H9 (cell line): ENCODE measurements around the gene ATP8B4. TPM values are rescaled to one million over a fixed set of nuclear protein-coding genes. Genes with fewer than 3 reads are reported as not detected.

Experiments
- DNase-seq: peaks from one replicate; pipeline ENCODE4 v3.0.0-alpha.2; 2017
- H2AFZ ChIP-seq: one replicate; pipeline ENCODE4 v1.6.1; 2013; ENCODE audit warnings: mild to moderate bottlenecking, low read length, control low read depth, moderate library complexity
- H2AK5ac ChIP-seq: 2 replicates; pipeline ENCODE4 v1.6.1; 2013; ENCODE audit warnings: low read length, control low read depth, mixed read lengths; ENCODE audit not compliant: insufficient read length
- H2BK120ac ChIP-seq: one replicate; pipeline ENCODE4 v1.6.1; 2013; ENCODE audit warnings: low read depth, mild to moderate bottlenecking, low read length, control low read depth, inconsistent platforms; ENCODE audit not compliant: poor library complexity, severe bottlenecking
- H2BK12ac ChIP-seq: 2 replicates; pipeline ENCODE4 v1.6.1; 2013; ENCODE audit warnings: low read length, control low read depth, mixed read lengths, low read depth; ENCODE audit not compliant: insufficient read length
- H2BK15ac ChIP-seq: 2 replicates; pipeline ENCODE4 v1.6.1; 2013; ENCODE audit warnings: low read depth, low read length, control low read depth
- H2BK20ac ChIP-seq: one replicate; pipeline ENCODE4 v1.6.1; 2013; ENCODE audit warnings: low read depth, mild to moderate bottlenecking, low read length, control low read depth, inconsistent platforms; ENCODE audit not compliant: poor library complexity, severe bottlenecking
- H2BK5ac ChIP-seq: 2 replicates; pipeline ENCODE4 v1.6.1; 2013; ENCODE audit warnings: low read length, control low read depth, mixed read lengths; ENCODE audit not compliant: insufficient read length
- H3K14ac ChIP-seq: 2 replicates; pipeline ENCODE4 v1.6.1; 2013; ENCODE audit warnings: low read length, control low read depth; ENCODE audit not compliant: insufficient read depth
- H3K18ac ChIP-seq: 2 replicates; pipeline ENCODE4 v1.6.1; 2013; ENCODE audit warnings: low read depth, mild to moderate bottlenecking, mixed read lengths, low read length, control low read depth; ENCODE audit not compliant: insufficient read length
- H3K23ac ChIP-seq: 2 replicates; pipeline ENCODE4 v1.6.1; 2013; ENCODE audit warnings: low read length, control low read depth, mixed read lengths, low read depth; ENCODE audit not compliant: insufficient read length
- H3K23me2 ChIP-seq: 2 replicates; pipeline ENCODE4 v1.6.1; 2013; ENCODE audit warnings: low read depth, mild to moderate bottlenecking, mixed read lengths, low read length, control low read depth; ENCODE audit not compliant: insufficient read length, poor library complexity, severe bottlenecking
- H3K27ac ChIP-seq: 2 replicates; pipeline ENCODE4 v1.5.1; 2013; ENCODE audit warnings: low read length, control low read depth, mixed read lengths, low read depth; ENCODE audit not compliant: insufficient read length
- H3K27me3 ChIP-seq: 2 replicates; pipeline ENCODE4 v1.6.1; 2013; ENCODE audit warnings: low read length, control low read depth, inconsistent platforms; ENCODE audit not compliant: insufficient read depth
- H3K4ac ChIP-seq: 2 replicates; pipeline ENCODE4 v1.6.1; 2013; ENCODE audit warnings: low read depth, mild to moderate bottlenecking, control low read depth, inconsistent platforms, low read length, moderate library complexity
- H3K4me1 ChIP-seq: 2 replicates; pipeline ENCODE4 v1.6.1; 2013; ENCODE audit warnings: low read length, control low read depth, inconsistent platforms; ENCODE audit not compliant: insufficient read depth
- H3K4me2 ChIP-seq: 2 replicates; pipeline ENCODE4 v1.6.1; 2013; ENCODE audit warnings: low read length, control low read depth, mixed read lengths; ENCODE audit not compliant: insufficient read length, insufficient read depth
- H3K56ac ChIP-seq: 2 replicates; pipeline ENCODE4 v1.6.1; 2013; ENCODE audit warnings: low read depth, mild to moderate bottlenecking, mixed read lengths, low read length, control low read depth; ENCODE audit not compliant: insufficient read length
- H3K79me1 ChIP-seq: 2 replicates; pipeline ENCODE4 v1.6.1; 2013; ENCODE audit warnings: low read depth, mild to moderate bottlenecking, moderate library complexity, low read length, control low read depth, inconsistent platforms; ENCODE audit not compliant: insufficient read depth, poor library complexity, severe bottlenecking
- H3K79me2 ChIP-seq: 2 replicates; pipeline ENCODE4 v1.6.1; 2013; ENCODE audit warnings: low read length, control low read depth, inconsistent platforms; ENCODE audit not compliant: insufficient read depth
- H3K9ac ChIP-seq: 2 replicates; pipeline ENCODE4 v1.6.1; 2013; ENCODE audit warnings: low read length, control low read depth, mixed read lengths; ENCODE audit not compliant: insufficient read length; ENCODE audit errors: extremely low read depth
- H3K9me3 ChIP-seq: one replicate; pipeline ENCODE4 v1.6.1; 2013; ENCODE audit warnings: low read depth, low read length, inconsistent platforms; ENCODE audit not compliant: control insufficient read depth
- H3T11ph ChIP-seq: one replicate; pipeline ENCODE4 v1.6.1; 2013; ENCODE audit warnings: mild to moderate bottlenecking, low read length, control low read depth, inconsistent platforms
- H4K20me1 ChIP-seq: one replicate; pipeline ENCODE4 v1.6.1; 2013; ENCODE audit not compliant: control insufficient read depth, insufficient read length, insufficient read depth
- H4K5ac ChIP-seq: 2 replicates; pipeline ENCODE4 v1.6.1; 2013; ENCODE audit warnings: low read depth, mild to moderate bottlenecking, mixed read lengths, low read length, control low read depth; ENCODE audit not compliant: insufficient read length
- H4K8ac ChIP-seq: replicated peaks from 2 replicates; pipeline ENCODE4 v1.6.1; 2013; ENCODE audit warnings: low read length, control low read depth, mixed read lengths, low read depth; ENCODE audit not compliant: insufficient read length
- H4K91ac ChIP-seq: 2 replicates; pipeline ENCODE4 v1.6.1; 2013; ENCODE audit warnings: low read depth, mild to moderate bottlenecking, moderate library complexity, mixed read lengths, low read length, control low read depth; ENCODE audit not compliant: insufficient read length
- H3K27ac Mint-ChIP-seq, 3 experiments: 2 replicates in 2 of 3; 3 replicates in 1 of 3; pipeline ENCODE4 v1.8.0; 2020 to 2021; ENCODE audit warnings: mixed read lengths in 3 of 3, mild to moderate bottlenecking in 1 of 3, moderate library complexity in 1 of 3
- H3K27me3 Mint-ChIP-seq: 2 replicates; pipeline ENCODE4 v1.8.0; 2021; ENCODE audit warnings: low read depth, mild to moderate bottlenecking, moderate library complexity, mixed read lengths
- H3K36me3 Mint-ChIP-seq, 3 experiments: 2 replicates in 2 of 3; 3 replicates in 1 of 3; pipeline ENCODE4 v1.8.0; 2020 to 2021; ENCODE audit warnings: low read depth in 3 of 3, mixed read lengths in 3 of 3; ENCODE audit not compliant: insufficient read depth in 1 of 3
- H3K4me1 Mint-ChIP-seq, 2 experiments: 2 replicates each; pipeline ENCODE4 v1.8.0; 2020; ENCODE audit warnings: mixed read lengths in 2 of 2
- H3K4me3 Mint-ChIP-seq, 2 experiments: 2 replicates in 1 of 2; 3 replicates in 1 of 2; pipeline ENCODE4 v1.8.0; 2020 to 2021; ENCODE audit warnings: mild to moderate bottlenecking in 2 of 2, mixed read lengths in 2 of 2, moderate library complexity in 1 of 2
- H3K9me3 Mint-ChIP-seq, 2 experiments: 2 replicates in 1 of 2; 3 replicates in 1 of 2; pipeline ENCODE4 v1.8.0; 2020; ENCODE audit warnings: mild to moderate bottlenecking in 2 of 2, mixed read lengths in 2 of 2, moderate library complexity in 1 of 2
- WGBS: extraction: QIAGEN DNeasy Blood & Tissue Kit; methylation state at CpG from one replicate; pipeline ENCODE4 v1.1.7; 2013; ENCODE audit warnings: missing lambda C conversion rate, low lambda C conversion rate, mixed read lengths; ENCODE audit not compliant: insufficient read length; ENCODE audit errors: extremely low coverage; 5-methylcytosine and 5-hydroxymethylcytosine counted together
- total RNA-seq: library from RNA; stranded (reverse); gene quantifications from 2 replicates; pipeline ENCODE4 v1.2.1, GENCODE V29; 2021
- TF ChIP-seq, protein P1 (sequence below): fragments of 200-600 bp; sonication (generic); conservative IDR thresholded peaks from 3 replicates; pipeline ENCODE4 v1.8.0; 2021; ENCODE audit warnings: antibody characterized with exemption, mild to moderate bottlenecking

ATP8B4 gene
- total RNA-seq, 1 experiment from 2014 or later, result 0.52 TPM

DNA sequence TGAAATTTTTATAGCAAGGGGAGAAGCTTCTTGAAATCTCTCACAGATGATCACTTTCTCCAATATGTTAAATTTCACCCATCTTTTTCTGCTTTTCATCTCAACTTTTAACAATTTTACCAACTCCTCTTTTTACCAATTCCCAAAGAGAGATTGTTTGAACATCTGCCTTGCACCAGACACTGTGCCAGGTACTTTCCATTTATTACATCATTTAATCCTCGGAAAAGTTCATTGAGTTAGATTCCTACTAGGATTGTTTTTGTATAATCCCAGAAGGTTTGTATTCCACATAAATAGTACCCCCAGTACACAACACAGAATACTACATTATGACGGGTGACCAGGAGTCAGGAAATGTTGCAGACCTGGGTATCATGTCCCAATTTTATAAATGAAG, 74.1 kb downstream of the ATP8B4 start:
- Histone ChIP-seq H2AFZ (no peak overlapping the region), H3K23me2 (no peaks in the 10 kb centered on the region), H2BK5ac (no peak overlapping the region), H4K8ac (no peak overlapping the region), H2BK120ac (no peak overlapping the region), H3K79me2 (no peaks in the 10 kb centered on the region), H3K4me2 (no peak overlapping the region), H4K91ac (no peak overlapping the region), H3K14ac (no peak overlapping the region), H2AK5ac (no peak overlapping the region), H3K27ac (no peak overlapping the region), H3K23ac (no peak overlapping the region), H3K9me3 (no peaks in the 10 kb centered on the region), H3K27me3 (no peaks in the 10 kb centered on the region), H3K4me1 (no peaks in the 10 kb centered on the region), H3K56ac (no peak overlapping the region), H4K5ac (no peak overlapping the region), H3K9ac (no peak overlapping the region), H3K79me1 (no peaks in the 10 kb centered on the region), H2BK12ac (no peak overlapping the region), H4K20me1 (no peaks in the 10 kb centered on the region), H3K4ac (no peak overlapping the region), H3K18ac (no peak overlapping the region), H2BK20ac (no peak overlapping the region), H2BK15ac (no peak overlapping the region), H3T11ph (no peak overlapping the region)
- no peaks in the 10 kb centered on the region for H3K4me1 Mint-ChIP-seq
- WGBS, result no CpG with 5 or more reads among the region's 2 CpGs
- TF ChIP-seq, protein P1, sequence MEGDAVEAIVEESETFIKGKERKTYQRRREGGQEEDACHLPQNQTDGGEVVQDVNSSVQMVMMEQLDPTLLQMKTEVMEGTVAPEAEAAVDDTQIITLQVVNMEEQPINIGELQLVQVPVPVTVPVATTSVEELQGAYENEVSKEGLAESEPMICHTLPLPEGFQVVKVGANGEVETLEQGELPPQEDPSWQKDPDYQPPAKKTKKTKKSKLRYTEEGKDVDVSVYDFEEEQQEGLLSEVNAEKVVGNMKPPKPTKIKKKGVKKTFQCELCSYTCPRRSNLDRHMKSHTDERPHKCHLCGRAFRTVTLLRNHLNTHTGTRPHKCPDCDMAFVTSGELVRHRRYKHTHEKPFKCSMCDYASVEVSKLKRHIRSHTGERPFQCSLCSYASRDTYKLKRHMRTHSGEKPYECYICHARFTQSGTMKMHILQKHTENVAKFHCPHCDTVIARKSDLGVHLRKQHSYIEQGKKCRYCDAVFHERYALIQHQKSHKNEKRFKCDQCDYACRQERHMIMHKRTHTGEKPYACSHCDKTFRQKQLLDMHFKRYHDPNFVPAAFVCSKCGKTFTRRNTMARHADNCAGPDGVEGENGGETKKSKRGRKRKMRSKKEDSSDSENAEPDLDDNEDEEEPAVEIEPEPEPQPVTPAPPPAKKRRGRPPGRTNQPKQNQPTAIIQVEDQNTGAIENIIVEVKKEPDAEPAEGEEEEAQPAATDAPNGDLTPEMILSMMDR, result no peak
- no peak for DNase-seq
- H3K27ac Mint-ChIP-seq, result no peak overlapping the region
- H3K9me3 Mint-ChIP-seq, result peaks cover 11 to 12% of the 10 kb centered on the region in 2 experiments
- H3K4me3 Mint-ChIP-seq, result no peak overlapping the region
- H3K27me3 Mint-ChIP-seq, result no peaks in the 10 kb centered on the region
- H3K36me3 Mint-ChIP-seq, result peaks cover 7 to 12% (median 9%) of the 10 kb centered on the region in 3 experiments; a peak in 5 of 7 replicates
